ENCODE results near the gene TMEM72.

Gene TMEM72

DNA sequence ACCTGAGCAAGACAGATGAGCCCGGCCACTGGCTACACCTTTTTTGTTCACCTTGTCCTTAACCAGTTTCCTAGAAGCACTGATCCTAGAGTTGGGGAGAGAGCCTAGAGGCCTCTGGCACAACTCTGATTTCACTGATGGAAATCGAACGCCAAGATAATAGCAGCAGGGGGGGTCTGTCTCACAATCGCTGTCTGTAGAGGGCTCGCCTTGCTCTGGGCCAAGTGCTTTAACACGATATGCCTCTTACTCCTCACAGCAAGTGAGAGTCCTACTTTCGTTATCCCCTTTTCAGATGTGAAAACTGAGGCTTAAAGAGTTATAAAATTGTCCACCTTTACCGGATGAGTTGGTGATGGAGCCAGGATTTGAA, 48.9 kb downstream of the TMEM72 start:
- no peak for TF ChIP-seq CTCF (IDR thresholded peaks at IDR 0.05; ENCODE audit: borderline replicate concordance, insufficient read depth, low read depth, low read length)
- H3K4me3 ChIP-seq (ENCODE audit: low read depth, low read length): peak overlapping the region; percentile 50

GRCh38 chr10:44960482-44961229, 49.5 kb downstream of the TMEM72 start:
- TF ChIP-seq CTCF (IDR thresholded peaks at IDR 0.05; ENCODE audit: borderline replicate concordance, insufficient read depth, low read depth, low read length): no peak
- peak overlapping the region; percentile 50 for H3K4me3 ChIP-seq (ENCODE audit: low read depth, low read length)

DNA sequence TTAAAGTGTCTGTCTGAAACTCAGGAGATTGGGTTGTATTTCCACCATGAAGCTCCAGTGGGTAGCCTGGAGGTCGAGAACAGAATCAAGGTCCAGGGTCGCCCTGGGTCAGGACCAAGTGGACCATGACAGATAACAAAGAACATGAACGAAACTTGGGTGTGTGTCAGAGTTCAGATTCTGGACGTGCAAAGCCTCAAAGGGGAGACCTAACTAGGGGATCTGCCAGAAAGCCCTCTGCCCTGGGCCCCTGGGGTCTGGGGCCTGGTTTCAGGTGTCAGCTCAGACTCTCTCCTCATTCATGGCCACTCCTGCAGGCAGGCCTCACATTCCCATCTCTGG, 50.1 kb downstream of the TMEM72 start:
- TF ChIP-seq CTCF (IDR thresholded peaks at IDR 0.05; ENCODE audit: borderline replicate concordance, insufficient read depth, low read depth, low read length): no peak
- H3K4me3 ChIP-seq (ENCODE audit: low read depth, low read length): peak overlapping the region; percentile 16

GRCh38 chr10:44961931-44962750, 51.0 kb downstream of the TMEM72 start:
- no peak overlapping the region for H3K4me3 ChIP-seq (ENCODE audit: low read depth, low read length)
- TF ChIP-seq CTCF (IDR thresholded peaks at IDR 0.05; ENCODE audit: borderline replicate concordance, insufficient read depth, low read depth, low read length): no peak

DNA sequence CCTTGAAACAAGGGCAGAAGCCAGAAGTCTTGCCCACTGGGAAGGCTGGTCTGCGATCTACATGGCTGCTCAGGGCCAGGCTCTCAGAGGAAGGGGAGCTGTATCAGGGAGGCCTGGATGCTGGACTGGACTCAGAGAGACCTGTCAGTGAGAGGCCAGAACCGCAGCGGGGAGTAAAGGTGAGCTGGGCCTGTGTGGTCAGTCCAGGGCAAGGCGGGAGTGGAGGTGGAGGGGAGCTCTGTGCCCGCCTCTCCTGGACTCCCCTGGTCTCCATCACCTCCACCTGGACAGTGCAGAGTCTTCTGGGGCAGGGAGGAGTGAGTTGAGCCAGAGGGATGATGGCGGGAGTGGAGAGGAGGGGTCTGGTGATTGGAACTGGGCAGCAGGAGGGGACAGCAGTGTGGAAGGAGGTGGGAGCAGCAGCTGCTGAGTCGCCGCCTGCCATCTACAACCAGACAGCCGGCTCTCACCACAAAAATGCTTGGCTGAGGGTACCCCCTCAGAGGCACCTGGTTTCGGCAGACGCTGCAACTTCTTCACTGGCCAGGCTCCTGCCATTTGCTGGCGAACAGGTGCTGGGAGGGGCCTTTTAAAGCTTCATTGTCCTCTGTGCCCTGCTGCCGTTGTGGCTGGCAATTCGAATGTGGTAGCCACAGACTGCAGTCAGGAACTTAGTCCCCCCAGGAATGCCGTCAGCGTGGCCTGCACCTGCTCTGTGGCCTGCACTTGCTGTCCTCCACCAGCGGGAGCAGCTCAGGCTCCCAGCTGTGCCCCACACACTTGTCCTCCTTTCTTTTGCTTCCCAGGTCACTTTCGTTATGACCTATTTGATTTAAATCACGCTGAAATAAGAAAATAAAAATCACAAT, 52.0 kb downstream of the TMEM72 start:
- peak; percentile 58 for TF ChIP-seq CTCF (IDR thresholded peaks at IDR 0.05; ENCODE audit: borderline replicate concordance, insufficient read depth, low read depth, low read length)
- H3K4me3 ChIP-seq (ENCODE audit: low read depth, low read length): no peak overlapping the region

- H3K4me3 ChIP-seq (ENCODE audit: low read depth, low read length): peak overlapping the region; percentile 13
- no peak for TF ChIP-seq CTCF (IDR thresholded peaks at IDR 0.05; ENCODE audit: borderline replicate concordance, insufficient read depth, low read depth, low read length)
Measured at GRCh38 chr10:44963772-44964633, 52.9 kb downstream of the TMEM72 start.
